ENCODE data around the gene PLD3.

Gene PLD3

GRCh38 chr19:40336601-40336900 is 11.9 kb upstream of the PLD3 start:
- CTCF ChIA-PET: interaction anchor here (1.0 to 5.0 kb wide), 3 partner anchors 32 to 40 kb away, joined by 3 to 18 read pairs (median 4); no protein-coding TSS in a partner anchor
- DNase-seq (ENCODE audit: extremely low spot score): no peak
- POLR2A ChIA-PET: no interaction called here
- TF ChIP-seq CTCF (IDR thresholded peaks at IDR 0.05; ENCODE audit: control extremely low read depth, extremely low read depth, low read depth, missing control alignments): no peak

GRCh38 chr19:40337107-40337506 is 11.4 kb upstream of the PLD3 start:
- CTCF ChIA-PET: interaction anchor here (1.0 to 5.0 kb wide), 4 partner anchors 11 to 41 kb away, joined by 3 to 18 read pairs (median 5); partner anchors contain the start of gene C19orf47
- TF ChIP-seq CTCF (IDR thresholded peaks at IDR 0.05; ENCODE audit: control extremely low read depth, extremely low read depth, low read depth, missing control alignments): no peak
- no peak for DNase-seq (ENCODE audit: extremely low spot score)
- POLR2A ChIA-PET: interaction anchor here (0.5 kb wide), 1 partner anchor 242 kb away, joined by 4 read pairs; no protein-coding TSS in a partner anchor

GRCh38 chr19:40337594-40337993 is 10.9 kb upstream of the PLD3 start:
- ChIA-PET POLR2A (interaction anchor here (0.5 kb wide), 1 partner anchor 242 kb away, joined by 4 read pairs; no protein-coding TSS in a partner anchor), CTCF (interaction anchor here (1.0 to 5.0 kb wide), 2 partner anchors 10 to 33 kb away, joined by 6 to 18 read pairs; partner anchors contain the start of gene C19orf47)
- DNase-seq (ENCODE audit: extremely low spot score): no peak
- TF ChIP-seq CTCF (IDR thresholded peaks at IDR 0.05; ENCODE audit: control extremely low read depth, extremely low read depth, low read depth, missing control alignments): no peak

GRCh38 chr19:40339018-40339728 is 9.3 kb upstream of the PLD3 start:
- ChIA-PET CTCF (interaction anchor here (5.0 kb wide), 1 partner anchor 34 kb away, joined by 18 read pairs; no protein-coding TSS in a partner anchor), POLR2A (no interaction called here)
- TF ChIP-seq CTCF (IDR thresholded peaks at IDR 0.05; ENCODE audit: control extremely low read depth, extremely low read depth, low read depth, missing control alignments): no peak
- no peak for DNase-seq (ENCODE audit: extremely low spot score)

GRCh38 chr19:40341601-40342482 is 6.7 kb upstream of the PLD3 start:
- ChIA-PET POLR2A (no interaction called here), CTCF (interaction anchor here (1.3 to 1.7 kb wide), 2 partner anchors 26 to 37 kb away, joined by 3 to 8 read pairs; no protein-coding TSS in a partner anchor)
- no peak for DNase-seq (ENCODE audit: extremely low spot score)
- TF ChIP-seq CTCF (IDR thresholded peaks at IDR 0.05; ENCODE audit: control extremely low read depth, extremely low read depth, low read depth, missing control alignments): no peak

- CTCF ChIA-PET: no interaction called here
- no peak for TF ChIP-seq CTCF (IDR thresholded peaks at IDR 0.05; ENCODE audit: control extremely low read depth, extremely low read depth, low read depth, missing control alignments)
- POLR2A ChIA-PET: no interaction called here
- DNase-seq (ENCODE audit: extremely low spot score): no peak
Measured at GRCh38 chr19:40342644-40343311, 5.7 kb upstream of the PLD3 start.
